ENCODE data around the gene GARRE1. TPM values are rescaled to one million over a fixed set of nuclear protein-coding genes. Genes with fewer than 3 reads are reported as not detected.

The GARRE1 gene
- total and polyA plus RNA-seq, 2 of the 8 experiments (the other 6 are each of a cell fraction or from before 2014, with no cell fraction given): 16.4 to 23.1 TPM

- no peaks in the 10 kb centered on the region for H3K23me2 ChIP-seq (ENCODE audit: low read depth, low read length)
- H3K14ac ChIP-seq (ENCODE audit: insufficient read length): no peak overlapping the region
- 56% methylated on average over 2 of the region's 4 CpGs; no CpG with 5 or more reads in 1 of the 2 experiments for WGBS, 2 experiments (ENCODE audit: extremely low coverage in 1 of 2, insufficient coverage in 1 of 2, insufficient read length in 1 of 2, insufficient replicate concordance in 2 of 2, low coverage in 1 of 2, low lambda C conversion rate in 2 of 2, missing lambda C conversion rate in 1 of 2)
- no peaks in the 10 kb centered on the region for H3K36me3 ChIP-seq (ENCODE audit: control insufficient read depth in 2 of 4, insufficient read depth in 4 of 4, low read length in 3 of 4)
- no peak overlapping the region for H3K18ac ChIP-seq (ENCODE audit: extremely low read depth, low read length)
- H3K4ac ChIP-seq (replicated peaks; ENCODE audit: insufficient read length, low read depth, low read length): no peak overlapping the region
- H3K79me2 ChIP-seq (ENCODE audit: control insufficient read depth in 1 of 2, insufficient read depth in 2 of 2, low read length in 2 of 2): no peaks in the 10 kb centered on the region
- H3K9me3 ChIP-seq (ENCODE audit: insufficient read depth in 2 of 2, low read depth in 1 of 2, low read length in 1 of 2): no peaks in the 10 kb centered on the region
- H2BK20ac ChIP-seq (ENCODE audit: low read length): no peak overlapping the region
- peaks cover 0 to 3% (median 0%) of the 10 kb centered on the region in 4 experiments; a peak in 1 of 7 replicates for H3K4me1 ChIP-seq (replicated peaks in 1 of 4; ENCODE audit: control insufficient read depth in 3 of 4, insufficient read depth in 4 of 4, low read length in 3 of 4)
- no peak overlapping the region for H2BK12ac ChIP-seq (ENCODE audit: low read depth, low read length)
- H4K91ac ChIP-seq (replicated peaks; ENCODE audit: insufficient read length, low read length): no peak overlapping the region
- no peaks in the 10 kb centered on the region for H3K79me1 ChIP-seq (ENCODE audit: low read depth, low read length)
- no peak overlapping the region for H2BK5ac ChIP-seq (ENCODE audit: low read depth, low read length)
- no peak overlapping the region for H3K23ac ChIP-seq (ENCODE audit: insufficient read length)
- H2BK15ac ChIP-seq (ENCODE audit: low read length): no peak overlapping the region
- TF ChIP-seq TCF12 (IDR thresholded peaks at IDR 0.05; ENCODE audit: low read depth, low read length) (no peak), POLR2AphosphoS5 (IDR thresholded peaks at IDR 0.05; ENCODE audit: low read depth, low read length) (no peak), BRCA1 (IDR thresholded peaks at IDR 0.05; ENCODE audit: low read depth, low read length) (no peak), SP2 (IDR thresholded peaks at IDR 0.05; ENCODE audit: low read length) (no peak), RFX5 (IDR thresholded peaks at IDR 0.05; ENCODE audit: borderline replicate concordance, low read depth, low read length) (no peak), CTBP2 (IDR thresholded peaks at IDR 0.05; ENCODE audit: borderline replicate concordance, insufficient read depth, insufficient read length, low read length) (no peak), KDM5A (IDR thresholded peaks at IDR 0.05; ENCODE audit: low read length) (no peak), SIN3A (conservative IDR thresholded peaks at IDR 0.05 in 1 of 2, IDR thresholded peaks at IDR 0.05 in 1 of 2; ENCODE audit: low read depth in 1 of 2, low read length in 2 of 2) (no peak), RNF2 (IDR thresholded peaks at IDR 0.05; ENCODE audit: borderline replicate concordance, low read depth, low read length, missing control alignments, poor library complexity, severe bottlenecking) (no peak), GABPA (IDR thresholded peaks at IDR 0.05; ENCODE audit: borderline replicate concordance, insufficient read depth, low read length) (no peak)
- TF ChIP-seq, protein P1, sequence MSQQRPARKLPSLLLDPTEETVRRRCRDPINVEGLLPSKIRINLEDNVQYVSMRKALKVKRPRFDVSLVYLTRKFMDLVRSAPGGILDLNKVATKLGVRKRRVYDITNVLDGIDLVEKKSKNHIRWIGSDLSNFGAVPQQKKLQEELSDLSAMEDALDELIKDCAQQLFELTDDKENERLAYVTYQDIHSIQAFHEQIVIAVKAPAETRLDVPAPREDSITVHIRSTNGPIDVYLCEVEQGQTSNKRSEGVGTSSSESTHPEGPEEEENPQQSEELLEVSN (IDR thresholded peaks at IDR 0.05): no peak
- H3K4me2 ChIP-seq (ENCODE audit: insufficient read depth in 1 of 2, low read depth in 2 of 2, low read length in 2 of 2): no peak overlapping the region
- CTCF ChIA-PET (ENCODE audit: partially characterized antibody): interaction anchor here (1.2 kb wide), 1 partner anchor 8 kb away, joined by 3 read pairs; no protein-coding TSS in a partner anchor
- H4K5ac ChIP-seq (ENCODE audit: insufficient read length, low read depth, low read length): no peak overlapping the region
- no peak overlapping the region for H3K27ac ChIP-seq (ENCODE audit: low read depth, low read length)
- FAIRE-seq (no peak), DNase-seq (ENCODE audit: low read depth in 1 of 2, low spot score in 2 of 2) (no peak)
- H4K20me1 ChIP-seq (replicated peaks in 1 of 2; ENCODE audit: control insufficient read depth in 1 of 2, insufficient read depth in 2 of 2, low read length in 2 of 2): no peaks in the 10 kb centered on the region
- H2AK5ac ChIP-seq (ENCODE audit: low read depth, low read length): no peak overlapping the region
- H3K56ac ChIP-seq (replicated peaks; ENCODE audit: insufficient read length, low read depth, low read length): no peak overlapping the region
- H2BK120ac ChIP-seq (replicated peaks; ENCODE audit: low read depth, low read length): no peak overlapping the region
- no peaks in the 10 kb centered on the region for H3K27me3 ChIP-seq (replicated peaks in 1 of 4; ENCODE audit: control insufficient read depth in 3 of 4, extremely low read depth in 1 of 4, insufficient read depth in 3 of 4, low read length in 3 of 4)
- H3K9ac ChIP-seq (replicated peaks in 1 of 4; ENCODE audit: extremely low read depth in 1 of 4, low read depth in 3 of 4, low read length in 3 of 4): no peak overlapping the region
- H4K8ac ChIP-seq (ENCODE audit: extremely low read depth, insufficient read depth, low read length): no peak overlapping the region
- no peak overlapping the region for H3K4me3 ChIP-seq (ENCODE audit: extremely low read depth in 1 of 4, insufficient read depth in 2 of 4, low read depth in 3 of 4, low read length in 4 of 4)
- POLR2A ChIA-PET (ENCODE audit: partially characterized antibody): interaction anchor here (0.9 to 1.7 kb wide), 2 partner anchors 10 to 37 kb away, joined by 3 to 4 read pairs; no protein-coding TSS in a partner anchor
- H2AFZ ChIP-seq (ENCODE audit: low read length): no peak overlapping the region
Observed at GRCh38 chr19:34246340-34246739, 8.0 kb upstream of the GARRE1 start.

Measured in H1 (cell line).